GM12865 (cell line): ENCODE data around the gene APOL6.

ENCODE experiments used
- DNase-seq: peaks from one replicate; pipeline ENCODE4 v3.0.0; 2010; ENCODE audit warnings: low read depth
- H3K4me3 ChIP-seq: 2 replicates; pipeline ENCODE4 v1.5.1; 2011; ENCODE audit warnings: mild to moderate bottlenecking, low read depth, low read length, control low read depth
- TF ChIP-seq, protein P1 (sequence below): IDR thresholded peaks from 2 replicates; pipeline ENCODE4 v1.5.1; 2011; ENCODE audit warnings: low read length, control low read depth, low read depth, inconsistent platforms; ENCODE audit not compliant: insufficient read depth; ENCODE audit errors: missing control alignments

Gene APOL6, protein sequence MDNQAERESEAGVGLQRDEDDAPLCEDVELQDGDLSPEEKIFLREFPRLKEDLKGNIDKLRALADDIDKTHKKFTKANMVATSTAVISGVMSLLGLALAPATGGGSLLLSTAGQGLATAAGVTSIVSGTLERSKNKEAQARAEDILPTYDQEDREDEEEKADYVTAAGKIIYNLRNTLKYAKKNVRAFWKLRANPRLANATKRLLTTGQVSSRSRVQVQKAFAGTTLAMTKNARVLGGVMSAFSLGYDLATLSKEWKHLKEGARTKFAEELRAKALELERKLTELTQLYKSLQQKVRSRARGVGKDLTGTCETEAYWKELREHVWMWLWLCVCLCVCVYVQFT

DNA sequence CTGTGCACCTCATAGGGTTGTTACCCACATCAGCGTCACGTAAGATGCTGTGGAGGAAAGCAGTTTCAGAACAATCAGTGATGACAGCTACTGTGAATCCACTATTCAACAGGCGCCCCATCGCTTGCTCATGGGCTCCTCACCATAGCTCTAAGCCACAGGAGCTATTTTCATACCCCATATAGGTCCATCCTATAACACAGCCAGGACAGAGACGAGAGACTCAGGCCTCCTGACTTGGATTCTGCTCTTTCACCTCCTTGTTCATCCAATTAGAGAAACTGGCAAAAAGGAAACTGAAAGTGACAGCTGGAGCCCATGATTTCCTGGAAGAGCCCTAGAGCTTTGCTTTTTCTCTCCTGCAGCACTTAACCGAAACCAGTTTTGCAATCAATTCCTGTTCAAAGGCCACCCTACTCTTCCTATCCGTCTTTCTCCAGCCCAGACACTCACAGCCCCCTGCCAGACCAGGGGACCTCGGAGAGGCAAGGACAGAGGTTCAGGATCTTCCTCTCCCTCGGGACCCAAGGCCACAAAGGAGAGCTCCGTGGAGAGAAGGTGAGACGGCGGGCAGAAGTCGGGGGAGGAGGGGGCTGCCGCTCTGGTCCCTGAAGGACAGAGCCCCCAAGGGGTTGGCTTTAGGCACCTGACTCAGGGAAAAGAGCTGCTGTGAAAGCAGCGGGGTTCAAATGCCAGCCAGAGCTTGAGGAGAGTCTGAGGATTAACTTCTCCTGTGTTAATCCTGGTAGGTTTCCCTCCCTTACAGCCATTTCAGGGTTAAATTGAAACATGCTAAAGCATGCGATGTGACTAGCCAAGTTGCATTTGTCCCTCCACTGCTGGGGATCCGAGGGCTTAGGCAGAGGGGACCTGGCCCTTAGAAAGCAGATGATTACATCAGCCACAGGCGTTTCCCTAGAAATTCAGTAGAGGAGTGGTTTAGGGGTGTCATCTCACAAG lies at the start of gene APOL6:
APOL6 (plus strand) TSS at position 381 of the 960 bp plus-strand sequence. CDS start 7,980 bp downstream, outside the sequence.
- H3K4me3 ChIP-seq = peak within 1 kb of the TSS; percentile 93
- TF ChIP-seq, protein P1, sequence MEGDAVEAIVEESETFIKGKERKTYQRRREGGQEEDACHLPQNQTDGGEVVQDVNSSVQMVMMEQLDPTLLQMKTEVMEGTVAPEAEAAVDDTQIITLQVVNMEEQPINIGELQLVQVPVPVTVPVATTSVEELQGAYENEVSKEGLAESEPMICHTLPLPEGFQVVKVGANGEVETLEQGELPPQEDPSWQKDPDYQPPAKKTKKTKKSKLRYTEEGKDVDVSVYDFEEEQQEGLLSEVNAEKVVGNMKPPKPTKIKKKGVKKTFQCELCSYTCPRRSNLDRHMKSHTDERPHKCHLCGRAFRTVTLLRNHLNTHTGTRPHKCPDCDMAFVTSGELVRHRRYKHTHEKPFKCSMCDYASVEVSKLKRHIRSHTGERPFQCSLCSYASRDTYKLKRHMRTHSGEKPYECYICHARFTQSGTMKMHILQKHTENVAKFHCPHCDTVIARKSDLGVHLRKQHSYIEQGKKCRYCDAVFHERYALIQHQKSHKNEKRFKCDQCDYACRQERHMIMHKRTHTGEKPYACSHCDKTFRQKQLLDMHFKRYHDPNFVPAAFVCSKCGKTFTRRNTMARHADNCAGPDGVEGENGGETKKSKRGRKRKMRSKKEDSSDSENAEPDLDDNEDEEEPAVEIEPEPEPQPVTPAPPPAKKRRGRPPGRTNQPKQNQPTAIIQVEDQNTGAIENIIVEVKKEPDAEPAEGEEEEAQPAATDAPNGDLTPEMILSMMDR = no peak
- DNase-seq = peak; percentile 80

DNA sequence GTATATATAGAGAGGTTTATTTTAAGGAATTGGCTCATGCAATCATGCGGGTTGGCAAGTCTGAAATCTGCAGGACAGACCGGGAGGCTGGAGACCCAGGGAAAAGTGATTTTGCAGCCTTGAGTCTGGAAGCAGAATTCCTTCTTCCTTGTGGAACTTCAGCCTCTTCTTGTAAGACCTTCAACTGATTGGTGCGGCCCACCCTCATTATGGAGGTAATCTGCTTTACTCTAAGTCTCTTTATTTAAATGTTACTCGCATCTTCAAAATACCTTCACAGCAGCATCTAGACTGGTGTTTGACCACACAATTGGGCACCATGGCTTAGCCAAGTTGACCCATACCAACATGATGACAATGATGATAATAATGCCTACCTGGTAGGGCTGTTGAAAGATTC lies 48.9 kb upstream of the APOL6 start:
- H3K4me3 ChIP-seq = no peak overlapping the region
- TF ChIP-seq, protein P1 = no peak
- no peak for DNase-seq

DNA sequence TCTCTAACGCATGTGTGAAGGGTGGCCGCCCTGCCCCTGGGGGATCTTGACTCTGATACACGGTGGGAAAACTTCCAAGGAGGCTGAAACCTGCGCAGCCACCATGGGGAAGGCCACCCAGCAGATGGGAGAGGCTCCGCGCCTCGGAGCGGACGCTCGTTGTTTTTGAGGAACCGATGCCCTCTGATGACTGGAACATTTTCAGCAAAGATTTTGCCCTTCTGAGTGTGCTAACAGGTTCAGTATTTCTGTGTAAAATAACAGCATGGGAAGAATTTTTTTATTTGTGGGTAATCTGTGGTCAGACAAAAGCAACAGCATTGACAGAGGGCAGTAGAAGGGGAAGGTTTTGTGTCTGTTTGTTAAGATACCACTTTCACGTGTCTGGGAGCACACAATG lies 47.8 kb upstream of the APOL6 start:
- TF ChIP-seq, protein P1 = no peak
- DNase-seq = no peak
- H3K4me3 ChIP-seq = no peak overlapping the region

DNA sequence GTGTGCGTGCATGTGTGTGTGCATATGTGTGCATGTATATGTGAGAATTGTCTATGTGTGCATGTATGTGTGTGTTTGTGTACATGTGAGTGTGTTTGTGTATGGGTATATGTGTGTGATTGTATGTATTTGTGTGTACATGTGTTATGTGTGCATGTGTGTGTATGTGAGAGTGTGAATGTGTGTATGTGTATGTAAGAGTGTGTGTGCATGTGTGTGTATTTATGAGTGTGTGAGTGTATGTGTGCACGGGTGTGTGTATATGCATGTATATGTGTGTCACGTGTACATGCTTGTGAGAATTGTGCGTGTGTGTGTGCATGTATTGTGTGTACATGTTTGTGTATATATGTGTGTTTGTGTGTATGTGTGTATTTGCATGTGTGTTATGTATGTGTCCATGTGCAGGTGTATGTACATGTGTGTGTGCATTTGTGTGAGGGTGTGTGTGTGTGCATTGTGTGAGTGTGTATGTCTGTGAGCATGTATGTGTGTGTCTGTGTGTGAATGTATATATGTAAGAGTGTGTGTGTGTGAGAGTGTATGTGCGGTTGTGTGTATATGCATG lies 47.1 kb upstream of the APOL6 start:
- TF ChIP-seq, protein P1 = no peak
- no peak overlapping the region for H3K4me3 ChIP-seq

DNA sequence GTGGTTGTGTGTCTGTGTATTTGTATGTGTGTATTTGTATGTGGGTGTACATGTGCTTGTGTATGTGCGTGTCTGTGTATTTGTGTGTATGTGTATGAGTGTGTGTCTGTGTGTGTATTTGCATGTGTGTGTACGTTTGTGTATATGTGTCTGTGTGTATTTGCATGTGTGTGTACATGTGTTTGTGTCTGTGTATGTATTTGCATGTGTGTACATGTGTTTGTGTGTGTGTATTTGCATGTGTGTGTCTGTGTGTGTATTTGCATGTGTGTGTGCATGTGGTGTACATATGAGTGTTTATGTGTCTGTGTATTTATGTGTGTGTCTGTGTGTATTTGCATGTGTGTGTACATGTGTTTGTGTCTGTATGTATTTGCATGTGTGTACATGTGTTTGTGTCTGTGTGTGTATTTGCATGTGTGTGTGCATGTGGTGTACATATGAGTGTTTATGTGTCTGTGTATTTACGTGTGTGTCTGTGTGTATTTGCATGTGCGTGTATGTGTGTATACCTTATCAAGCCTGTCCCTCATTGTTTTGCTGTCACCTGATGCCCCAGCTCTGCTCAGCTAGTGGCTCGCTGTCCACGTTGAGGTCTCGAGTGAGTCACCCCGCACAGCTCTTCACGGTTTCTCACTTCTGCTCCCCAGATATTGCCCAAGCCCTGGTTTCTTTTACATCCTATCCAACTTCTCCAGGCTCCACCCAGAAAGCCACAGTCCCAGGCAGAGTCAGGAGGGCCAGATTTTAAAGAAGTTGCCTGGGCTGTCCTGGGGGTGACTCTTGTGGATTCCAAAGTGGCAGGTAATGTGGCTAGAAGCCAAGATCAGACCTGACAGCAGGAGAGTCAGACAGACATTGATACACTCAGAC lies 46.3 kb upstream of the APOL6 start:
- TF ChIP-seq, protein P1 = no peak
- no peak for DNase-seq

More for the DNA sequence above, 47.1 kb upstream of the APOL6 start:
- DNase-seq = no peak

DNA sequence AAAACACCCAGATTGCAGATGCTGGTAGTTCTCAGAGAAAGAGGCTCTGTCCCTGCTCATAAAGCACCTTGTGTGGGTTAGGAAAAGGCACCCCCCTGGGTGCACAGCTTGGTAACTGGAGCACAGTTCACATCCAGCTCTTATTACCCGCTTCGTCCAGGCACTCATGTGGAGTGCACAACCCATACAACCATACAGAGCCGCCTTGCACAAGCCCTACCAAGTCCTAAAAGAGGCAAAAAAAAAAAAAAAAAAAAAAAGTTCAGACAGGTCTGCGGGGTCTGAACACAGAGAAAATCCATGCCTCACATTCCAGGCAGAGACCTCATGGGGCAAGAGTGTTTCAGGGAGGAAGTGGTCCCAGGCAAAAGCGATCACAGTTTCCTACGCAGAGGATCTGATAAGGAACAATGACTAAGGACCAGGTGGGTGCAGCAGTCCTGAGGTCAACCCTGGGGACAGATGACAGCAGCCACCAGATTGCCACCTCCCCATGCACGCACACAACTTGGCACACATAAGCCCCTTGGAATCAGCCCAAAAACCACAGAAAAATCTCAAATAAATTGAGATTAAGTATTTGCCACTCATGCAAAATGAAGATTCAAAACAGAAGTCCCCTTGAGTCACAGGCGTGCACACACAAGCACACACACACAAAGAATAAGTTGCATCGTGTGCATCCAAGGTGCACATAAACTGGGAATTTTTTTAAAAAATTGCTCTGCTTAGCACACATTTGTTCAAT lies 43.5 kb upstream of the APOL6 start:
- H3K4me3 ChIP-seq = no peak overlapping the region
- TF ChIP-seq, protein P1 = no peak
- DNase-seq = no peak

More for the DNA sequence above, 46.3 kb upstream of the APOL6 start:
- no peak overlapping the region for H3K4me3 ChIP-seq
